Suprapubic skin (tissue), 4 donors: ENCODE data around the gene ESRRG.

Experiments used
- CTCF ChIP-seq, 2 donors: fragments of 200-600 bp in 1 of 2; fragments of 450-650 bp in 1 of 2; sonication (generic) in 1 of 2; IDR thresholded peaks; one replicate each; pipeline ENCODE4 v1.5.1; 2016 to 2019; ENCODE audit warnings: antibody characterized with exemption in 2 of 2, mild to moderate bottlenecking in 1 of 2, moderate library complexity in 1 of 2
- POLR2A ChIP-seq, 2 donors: fragments of 450-650 bp; IDR thresholded peaks; one replicate each; pipeline ENCODE4 v1.6.1; 2017; ENCODE audit warnings: antibody characterized with exemption in 2 of 2, mild to moderate bottlenecking in 2 of 2, moderate library complexity in 2 of 2
- POLR2AphosphoS5 ChIP-seq, 3 donors: sonication (generic); formaldehyde crosslinking; IDR thresholded peaks; one replicate each; pipeline ENCODE4 v1.6.1; 2017; ENCODE audit warnings: antibody characterized with exemption in 3 of 3

GRCh38 chr1:216766633-216767327, 43.6 kb upstream of the ESRRG start:
- TF ChIP-seq CTCF (IDR thresholded peaks at IDR 0.05) (no peak), POLR2A (IDR thresholded peaks at IDR 0.05) (no peak), POLR2AphosphoS5 (IDR thresholded peaks at IDR 0.05) (no peak)
